H1 (cell line): Measurements from ENCODE around the gene RALGAPA2.

Experiments used
- CREB1 ChIP-seq: IDR thresholded peaks from 2 replicates; pipeline ENCODE4 v1.6.1; 2012; ENCODE audit warnings: inconsistent platforms
- EGR1 ChIP-seq: IDR thresholded peaks from 2 replicates; pipeline ENCODE4 v1.6.1; 2011; ENCODE audit warnings: low read depth, low read length, borderline replicate concordance
- JUN ChIP-seq: IDR thresholded peaks from 2 replicates; pipeline ENCODE4 v1.6.1; 2011; ENCODE audit warnings: low read depth, mild to moderate bottlenecking, improper control_type of control experiment, low read length
- KDM4A ChIP-seq: IDR thresholded peaks from one replicate; pipeline ENCODE4 v1.7.1; 2012; ENCODE audit warnings: low read depth, mild to moderate bottlenecking, moderate library complexity, low read length, inconsistent platforms; ENCODE audit not compliant: severe bottlenecking
- POLR2A ChIP-seq, 2 experiments: IDR thresholded peaks; 1 replicate in 1 of 2; 2 replicates in 1 of 2; pipeline ENCODE4 v1.6.1; 2011; ENCODE audit warnings: low read depth in 2 of 2, low read length in 2 of 2, mild to moderate bottlenecking in 2 of 2; ENCODE audit errors: control extremely low read depth in 1 of 2
- POLR2AphosphoS5 ChIP-seq: IDR thresholded peaks from 2 replicates; pipeline ENCODE4 v1.6.1; 2011; ENCODE audit warnings: low read depth, low read length
- TAF1 ChIP-seq: IDR thresholded peaks from 2 replicates; pipeline ENCODE4 v1.6.1; 2011; ENCODE audit warnings: mild to moderate bottlenecking, low read depth, low read length
- ZNF274 ChIP-seq: IDR thresholded peaks from 2 replicates; pipeline ENCODE4 v1.7.0; 2012; ENCODE audit warnings: low read length, borderline replicate concordance; ENCODE audit errors: extremely low read depth
- TF ChIP-seq, protein P1 (sequence below), 3 experiments: IDR thresholded peaks; 1 replicate in 2 of 3; 2 replicates in 1 of 3; pipeline versions ENCODE4 v1.5.1 to v1.6.1; 2011; ENCODE audit warnings: low read length in 3 of 3, mild to moderate bottlenecking in 3 of 3, inconsistent platforms in 2 of 3, low read depth in 1 of 3, moderate library complexity in 1 of 3; ENCODE audit not compliant: insufficient read depth in 1 of 3; ENCODE audit errors: control extremely low read depth in 1 of 3
- TF ChIP-seq, protein P2 (sequence below): IDR thresholded peaks from 2 replicates; pipeline ENCODE4 v1.6.1; 2012; ENCODE audit warnings: inconsistent platforms

DNA sequence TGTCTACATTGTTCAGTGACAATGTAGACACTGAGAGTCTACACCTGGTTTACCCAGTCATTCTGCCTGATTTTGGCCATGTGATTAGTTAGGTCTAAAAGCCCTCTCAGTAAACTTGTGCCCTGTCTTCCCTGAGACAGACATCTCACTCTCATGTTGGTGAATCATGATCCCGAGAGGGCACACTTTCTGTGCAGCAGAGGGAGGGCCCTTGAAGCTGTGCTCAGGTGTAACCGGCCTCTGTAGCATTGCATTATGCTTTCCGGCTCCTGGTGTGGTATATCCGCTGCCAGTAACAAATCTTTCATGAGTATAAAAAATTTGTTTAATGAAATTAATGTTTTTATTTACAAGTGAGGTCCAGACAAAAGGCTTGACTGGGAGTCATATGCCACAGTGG, 85.0 kb downstream of the RALGAPA2 start:
- TF ChIP-seq, protein P1, sequence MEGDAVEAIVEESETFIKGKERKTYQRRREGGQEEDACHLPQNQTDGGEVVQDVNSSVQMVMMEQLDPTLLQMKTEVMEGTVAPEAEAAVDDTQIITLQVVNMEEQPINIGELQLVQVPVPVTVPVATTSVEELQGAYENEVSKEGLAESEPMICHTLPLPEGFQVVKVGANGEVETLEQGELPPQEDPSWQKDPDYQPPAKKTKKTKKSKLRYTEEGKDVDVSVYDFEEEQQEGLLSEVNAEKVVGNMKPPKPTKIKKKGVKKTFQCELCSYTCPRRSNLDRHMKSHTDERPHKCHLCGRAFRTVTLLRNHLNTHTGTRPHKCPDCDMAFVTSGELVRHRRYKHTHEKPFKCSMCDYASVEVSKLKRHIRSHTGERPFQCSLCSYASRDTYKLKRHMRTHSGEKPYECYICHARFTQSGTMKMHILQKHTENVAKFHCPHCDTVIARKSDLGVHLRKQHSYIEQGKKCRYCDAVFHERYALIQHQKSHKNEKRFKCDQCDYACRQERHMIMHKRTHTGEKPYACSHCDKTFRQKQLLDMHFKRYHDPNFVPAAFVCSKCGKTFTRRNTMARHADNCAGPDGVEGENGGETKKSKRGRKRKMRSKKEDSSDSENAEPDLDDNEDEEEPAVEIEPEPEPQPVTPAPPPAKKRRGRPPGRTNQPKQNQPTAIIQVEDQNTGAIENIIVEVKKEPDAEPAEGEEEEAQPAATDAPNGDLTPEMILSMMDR (IDR thresholded peaks at IDR 0.05; ENCODE audit: control extremely low read depth in 1 of 3, insufficient read depth in 1 of 3, low read depth in 1 of 3, low read length in 3 of 3): no peak
- TF ChIP-seq POLR2AphosphoS5: no peak
- no peak for TF ChIP-seq EGR1
- no peak for TF ChIP-seq JUN
- no peak for TF ChIP-seq KDM4A
- no peak for TF ChIP-seq TAF1
- TF ChIP-seq, protein P2, sequence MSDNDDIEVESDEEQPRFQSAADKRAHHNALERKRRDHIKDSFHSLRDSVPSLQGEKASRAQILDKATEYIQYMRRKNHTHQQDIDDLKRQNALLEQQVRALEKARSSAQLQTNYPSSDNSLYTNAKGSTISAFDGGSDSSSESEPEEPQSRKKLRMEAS: no peak
- TF ChIP-seq ZNF274: no peak
- TF ChIP-seq POLR2A (IDR thresholded peaks at IDR 0.05; ENCODE audit: control extremely low read depth in 1 of 2, low read depth in 2 of 2, low read length in 2 of 2): no peak
- TF ChIP-seq CREB1: no peak
